Gastrocnemius medialis (tissue), 4 donors: ENCODE data around the gene SHISAL2A. TPM values are rescaled to one million over a fixed set of nuclear protein-coding genes. Genes with fewer than 3 reads are reported as not detected.

Experiments used
- ATAC-seq, 2 donors: fragments of 150-250 bp; one replicate each; pipeline ENCODE4 v1.9.1; 2016
- DNase-seq, 2 donors: peaks; one replicate each; pipeline ENCODE4 v3.0.0-alpha.2; 2019
- H3K27ac ChIP-seq, 4 donors: fragments of 200-600 bp; sonication (generic); 1 replicate in 1 of 4; 2 replicates in 3 of 4; pipeline ENCODE4 v1.5.1; 2016 to 2018; ENCODE audit warnings: mild to moderate bottlenecking in 2 of 4, moderate library complexity in 1 of 4
- H3K27me3 ChIP-seq, 3 donors: fragments of 200-600 bp; sonication (generic) in 2 of 3; 1 replicate in 1 of 3; 2 replicates in 2 of 3; pipeline versions ENCODE4 v1.5.1 to v1.6.0; 2016 to 2019; ENCODE audit warnings: mild to moderate bottlenecking in 1 of 3, moderate library complexity in 1 of 3
- H3K36me3 ChIP-seq, 2 donors: fragments of 200-600 bp; sonication (generic) in 1 of 2; one replicate each; pipeline ENCODE4 v1.5.1; 2017 to 2018
- H3K4me1 ChIP-seq, 2 donors: fragments of 200-600 bp; sonication (generic) in 1 of 2; one replicate each; pipeline ENCODE4 v1.5.1; 2016 to 2017; ENCODE audit warnings: mild to moderate bottlenecking in 2 of 2
- H3K4me3 ChIP-seq, 4 donors: fragments of 200-600 bp; sonication (generic) in 3 of 4; 1 replicate in 1 of 4; 2 replicates in 3 of 4; pipeline ENCODE4 v1.5.1; 2016 to 2019; ENCODE audit warnings: mild to moderate bottlenecking in 2 of 4
- H3K9me3 ChIP-seq, 3 donors: fragments of 200-600 bp; sonication (generic) in 2 of 3; 1 replicate in 1 of 3; 2 replicates in 2 of 3; pipeline ENCODE4 v1.5.1; 2016 to 2019
- CTCF ChIP-seq, 5 experiments: fragments of 450-650 bp in 3 of 5; fragments of 200-600 bp in 2 of 5; sonication (generic) in 2 of 5; IDR thresholded peaks in 4 of 5; conservative IDR thresholded peaks in 1 of 5; 1 replicate in 4 of 5; 2 replicates in 1 of 5; pipeline ENCODE4 v1.5.1; 2016 to 2019; ENCODE audit warnings: antibody characterized with exemption in 5 of 5, mild to moderate bottlenecking in 3 of 5, moderate library complexity in 3 of 5
- POLR2A ChIP-seq, 2 donors: fragments of 450-650 bp; IDR thresholded peaks; one replicate each; pipeline ENCODE4 v1.6.1; 2017; ENCODE audit warnings: antibody characterized with exemption in 2 of 2, mild to moderate bottlenecking in 2 of 2, moderate library complexity in 2 of 2
- in situ Hi-C, 4 donors: fragments of 200-750 bp; cut with MboI; loops; one replicate each; pipeline versions ENCODE4 v1.15.0 to v1.8.0; 2017; ENCODE audit warnings: low sequenced_read_pairs in 4 of 4
- intact Hi-C: fragments of 100-400 bp; cut with DNase I; formaldehyde crosslinking; loops from one replicate; pipeline ENCODE4 v1.15.1; 2023; ENCODE audit warnings: low total_unique reads
- total RNA-seq, 4 donors: library from RNA; depleted of rRNA; stranded (reverse); fragments of >200 nt; gene quantifications; one replicate each; pipeline versions ENCODE4 v1.1.0 to v1.2.3, GENCODE V29; 2016

SHISAL2A gene
- under 1 TPM in 2 of 4 donors, not detected in 2; 0.33 to 0.41 TPM for total RNA-seq

- peak; percentile 49 to 73 for ATAC-seq
- Histone ChIP-seq H3K4me1 (peaks cover 11 to 22% of the 10 kb centered on the region in 2 donors), H3K27ac (no peak within 1 kb of the TSS), H3K36me3 (no peaks in the 10 kb centered on the region), H3K27me3 (no peaks in the 10 kb centered on the region), H3K4me3 (peak within 1 kb of the TSS; percentile 51 to 77 (median 61)), H3K9me3 (no peaks in the 10 kb centered on the region)
- DNase-seq = no peak
- in situ Hi-C loops (no loop called here), intact Hi-C loops (no loop called here)
- TF ChIP-seq POLR2A (IDR thresholded peaks at IDR 0.05) (no peak), CTCF (IDR thresholded peaks at IDR 0.05 in 4 of 5, conservative IDR thresholded peaks at IDR 0.05 in 1 of 5) (peak in 1 of 5 experiments; percentile 17)
These were observed at the start of gene SHISAL2A for GRCh38 chr1:52632732-52633290. Gene SHISAL2A, plus strand, starts transcription at chr1:52633168. Its CDS starts 326 bp downstream, at chr1:52633494.

GRCh38 chr1:52585474-52585873, 47.5 kb upstream of the SHISAL2A start:
- H3K4me1 ChIP-seq = no peaks in the 10 kb centered on the region
- intact Hi-C loops = no loop called here
- no peak overlapping the region for H3K4me3 ChIP-seq
- no peaks in the 10 kb centered on the region for H3K27me3 ChIP-seq
- ATAC-seq = no peak
- H3K9me3 ChIP-seq = no peaks in the 10 kb centered on the region
- no peak for DNase-seq
- in situ Hi-C loops = no loop called here
- no peak for TF ChIP-seq CTCF (IDR thresholded peaks at IDR 0.05 in 4 of 5, conservative IDR thresholded peaks at IDR 0.05 in 1 of 5)
- no peak for TF ChIP-seq POLR2A (IDR thresholded peaks at IDR 0.05)
- H3K36me3 ChIP-seq = no peaks in the 10 kb centered on the region
- H3K27ac ChIP-seq = no peak overlapping the region

DNA sequence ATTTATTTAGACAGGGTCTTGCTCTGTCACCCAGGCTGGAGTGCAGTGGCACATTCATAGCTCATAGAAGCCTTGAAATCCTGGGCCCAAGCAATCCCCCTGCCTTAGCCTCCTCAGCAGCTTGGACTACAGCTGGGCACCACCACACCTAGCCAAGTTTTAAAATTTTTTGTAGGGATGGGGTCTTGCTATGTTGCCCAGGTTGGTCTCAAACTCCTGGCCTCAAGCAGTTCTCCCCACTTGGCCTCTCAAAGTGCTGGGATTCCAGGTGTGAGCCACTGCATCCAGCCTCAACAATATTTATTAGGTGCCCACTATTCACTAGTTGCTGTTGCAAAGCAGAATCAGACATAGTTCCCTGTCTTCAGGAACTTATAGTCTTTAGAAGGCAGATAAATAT, 44.9 kb upstream of the SHISAL2A start:
- Histone ChIP-seq H3K4me1 (peaks cover 6 to 8% of the 10 kb centered on the region in 2 donors), H3K4me3 (no peak overlapping the region), H3K9me3 (no peaks in the 10 kb centered on the region), H3K27ac (no peak overlapping the region), H3K36me3 (no peaks in the 10 kb centered on the region), H3K27me3 (no peaks in the 10 kb centered on the region)
- intact Hi-C loops = no loop called here
- in situ Hi-C loops = no loop called here
- no peak for TF ChIP-seq POLR2A (IDR thresholded peaks at IDR 0.05)
- no peak for TF ChIP-seq CTCF (IDR thresholded peaks at IDR 0.05 in 4 of 5, conservative IDR thresholded peaks at IDR 0.05 in 1 of 5)
- DNase-seq (no peak), ATAC-seq (no peak)

GRCh38 chr1:52588535-52588934, 44.4 kb upstream of the SHISAL2A start:
- no peak overlapping the region for H3K4me3 ChIP-seq
- intact Hi-C loops (no loop called here), in situ Hi-C loops (no loop called here)
- no peaks in the 10 kb centered on the region for H3K27me3 ChIP-seq
- no peak for TF ChIP-seq POLR2A (IDR thresholded peaks at IDR 0.05)
- no peak for TF ChIP-seq CTCF (IDR thresholded peaks at IDR 0.05 in 4 of 5, conservative IDR thresholded peaks at IDR 0.05 in 1 of 5)
- ATAC-seq (no peak), DNase-seq (no peak)
- H3K4me1 ChIP-seq = peaks cover 11 to 13% of the 10 kb centered on the region in 2 donors
- H3K27ac ChIP-seq = no peak overlapping the region
- H3K36me3 ChIP-seq = no peaks in the 10 kb centered on the region
- H3K9me3 ChIP-seq = no peaks in the 10 kb centered on the region

- Histone ChIP-seq H3K4me1 (peaks cover 19 to 20% of the 10 kb centered on the region in 2 donors), H3K27me3 (no peaks in the 10 kb centered on the region), H3K9me3 (no peaks in the 10 kb centered on the region), H3K36me3 (no peaks in the 10 kb centered on the region), H3K27ac (no peak overlapping the region), H3K4me3 (no peak overlapping the region)
- DNase-seq (no peak), ATAC-seq (no peak)
- in situ Hi-C loops = no loop called here
- intact Hi-C loops = no loop called here
- TF ChIP-seq POLR2A (IDR thresholded peaks at IDR 0.05) (no peak), CTCF (IDR thresholded peaks at IDR 0.05 in 4 of 5, conservative IDR thresholded peaks at IDR 0.05 in 1 of 5) (no peak)
These were observed 42.7 kb upstream of the SHISAL2A start for GRCh38 chr1:52590266-52590665.
